PFSK-1 (cell line): Measurements from ENCODE around the gene ARID4B.

Experiments
- FOXP2 ChIP-seq: optimal IDR thresholded peaks from 2 replicates; pipeline ENCODE3; 2011; ENCODE audit warnings: borderline replicate concordance, control low read depth, inconsistent platforms; ENCODE audit not compliant: insufficient read depth; ENCODE audit errors: extremely low read length, extremely low read depth
- POLR2AphosphoS5 ChIP-seq: IDR thresholded peaks from 2 replicates; pipeline ENCODE4 v1.6.1; 2012; ENCODE audit warnings: low read depth, mild to moderate bottlenecking, control low read depth, low read length, moderate library complexity
- REST ChIP-seq, 2 experiments: IDR thresholded peaks; 2 replicates each; pipeline versions ENCODE4 v1.6.1 to v1.8.0; 2011 to 2012; ENCODE audit warnings: low read depth in 2 of 2, low read length in 2 of 2, control low read depth in 1 of 2, inconsistent platforms in 1 of 2, mild to moderate bottlenecking in 1 of 2, moderate library complexity in 1 of 2; ENCODE audit not compliant: insufficient read depth in 1 of 2
- SIN3A ChIP-seq: IDR thresholded peaks from 2 replicates; pipeline ENCODE4 v1.6.1; 2012; ENCODE audit warnings: mild to moderate bottlenecking, low read length, moderate library complexity, borderline replicate concordance; ENCODE audit not compliant: insufficient read depth
- TAF1 ChIP-seq: IDR thresholded peaks from 2 replicates; pipeline ENCODE4 v1.6.1; 2012; ENCODE audit warnings: low read length, control low read depth, borderline replicate concordance; ENCODE audit not compliant: insufficient read depth

- TF ChIP-seq POLR2AphosphoS5 (no peak), REST (IDR thresholded peaks at IDR 0.05; ENCODE audit: insufficient read depth in 1 of 2, low read depth in 2 of 2, low read length in 2 of 2) (no peak), TAF1 (no peak), SIN3A (no peak), FOXP2 (no peak)
Observed at GRCh38 chr1:235131961-235132360, 196.0 kb downstream of the ARID4B start.
